Right atrium auricular region (tissue), 2 donors: Measurements from ENCODE around the gene TTC28. TPM values are rescaled to one million over a fixed set of nuclear protein-coding genes. Genes with fewer than 3 reads are reported as not detected.

Experiments
- DNase-seq: peaks from one replicate; pipeline ENCODE4 v3.0.0-alpha.2; 2019; ENCODE audit warnings: low spot score
- H3K27ac ChIP-seq, 2 donors: fragments of 200-600 bp; sonication (generic); 1 replicate in 1 of 2; 2 replicates in 1 of 2; pipeline ENCODE4 v1.5.1; 2016 to 2019
- H3K27me3 ChIP-seq, 2 donors: fragments of 200-600 bp; sonication (generic); one replicate each; pipeline versions ENCODE4 v1.5.1 to v1.6.0; 2017 to 2019
- H3K36me3 ChIP-seq: fragments of 200-600 bp; sonication (generic); one replicate; pipeline ENCODE4 v1.5.1; 2016
- H3K4me1 ChIP-seq, 2 donors: fragments of 200-600 bp; sonication (generic); one replicate each; pipeline versions ENCODE4 v1.5.1 to v1.6.0; 2017 to 2019
- H3K4me3 ChIP-seq, 2 donors: fragments of 200-600 bp; sonication (generic); 1 replicate in 1 of 2; 2 replicates in 1 of 2; pipeline ENCODE4 v1.5.1; 2017 to 2019; ENCODE audit warnings: mild to moderate bottlenecking in 1 of 2, moderate library complexity in 1 of 2
- H3K9me3 ChIP-seq, 2 donors: fragments of 200-600 bp; sonication (generic); one replicate each; pipeline ENCODE4 v1.5.1; 2019
- total RNA-seq, 2 donors: library from RNA; depleted of rRNA; stranded (reverse); fragments of >200 nt; gene quantifications; one replicate each; pipeline ENCODE4 v1.1.0, GENCODE V29; 2016
- TF ChIP-seq, protein P1 (sequence below), 2 donors: fragments of 200-600 bp; sonication (generic); IDR thresholded peaks; one replicate each; pipeline ENCODE4 v1.5.1; 2019; ENCODE audit warnings: antibody characterized with exemption in 2 of 2

TTC28 gene
- total RNA-seq, 2 donors from 2014 or later: 22.1 to 22.3 TPM

DNA sequence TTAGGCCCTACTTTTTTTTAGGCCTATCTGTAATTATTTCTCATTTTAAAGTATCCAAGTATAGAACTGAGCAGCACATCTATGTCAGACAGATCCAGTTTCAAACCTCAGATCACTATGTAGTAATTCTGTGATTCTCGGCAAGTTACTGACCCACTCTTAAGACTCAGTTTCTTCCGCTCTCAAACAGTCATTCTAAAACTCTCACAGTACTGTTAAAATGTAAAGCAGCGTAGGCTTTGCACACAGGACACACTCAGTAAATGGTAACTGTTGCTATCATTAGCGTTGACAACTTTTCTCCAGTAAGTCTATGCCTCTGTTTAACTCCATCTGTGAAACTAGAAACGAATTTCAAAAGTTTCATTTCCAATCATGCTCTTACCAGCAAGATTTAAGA, 277.1 kb downstream of the TTC28 start:
- no peak for DNase-seq
- Histone ChIP-seq H3K27ac (no peak overlapping the region), H3K27me3 (no peaks in the 10 kb centered on the region), H3K4me3 (no peak overlapping the region), H3K4me1 (no peaks in the 10 kb centered on the region), H3K9me3 (no peaks in the 10 kb centered on the region), H3K36me3 (no peaks in the 10 kb centered on the region)
- TF ChIP-seq, protein P1, sequence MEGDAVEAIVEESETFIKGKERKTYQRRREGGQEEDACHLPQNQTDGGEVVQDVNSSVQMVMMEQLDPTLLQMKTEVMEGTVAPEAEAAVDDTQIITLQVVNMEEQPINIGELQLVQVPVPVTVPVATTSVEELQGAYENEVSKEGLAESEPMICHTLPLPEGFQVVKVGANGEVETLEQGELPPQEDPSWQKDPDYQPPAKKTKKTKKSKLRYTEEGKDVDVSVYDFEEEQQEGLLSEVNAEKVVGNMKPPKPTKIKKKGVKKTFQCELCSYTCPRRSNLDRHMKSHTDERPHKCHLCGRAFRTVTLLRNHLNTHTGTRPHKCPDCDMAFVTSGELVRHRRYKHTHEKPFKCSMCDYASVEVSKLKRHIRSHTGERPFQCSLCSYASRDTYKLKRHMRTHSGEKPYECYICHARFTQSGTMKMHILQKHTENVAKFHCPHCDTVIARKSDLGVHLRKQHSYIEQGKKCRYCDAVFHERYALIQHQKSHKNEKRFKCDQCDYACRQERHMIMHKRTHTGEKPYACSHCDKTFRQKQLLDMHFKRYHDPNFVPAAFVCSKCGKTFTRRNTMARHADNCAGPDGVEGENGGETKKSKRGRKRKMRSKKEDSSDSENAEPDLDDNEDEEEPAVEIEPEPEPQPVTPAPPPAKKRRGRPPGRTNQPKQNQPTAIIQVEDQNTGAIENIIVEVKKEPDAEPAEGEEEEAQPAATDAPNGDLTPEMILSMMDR (IDR thresholded peaks at IDR 0.05): no peak

DNA sequence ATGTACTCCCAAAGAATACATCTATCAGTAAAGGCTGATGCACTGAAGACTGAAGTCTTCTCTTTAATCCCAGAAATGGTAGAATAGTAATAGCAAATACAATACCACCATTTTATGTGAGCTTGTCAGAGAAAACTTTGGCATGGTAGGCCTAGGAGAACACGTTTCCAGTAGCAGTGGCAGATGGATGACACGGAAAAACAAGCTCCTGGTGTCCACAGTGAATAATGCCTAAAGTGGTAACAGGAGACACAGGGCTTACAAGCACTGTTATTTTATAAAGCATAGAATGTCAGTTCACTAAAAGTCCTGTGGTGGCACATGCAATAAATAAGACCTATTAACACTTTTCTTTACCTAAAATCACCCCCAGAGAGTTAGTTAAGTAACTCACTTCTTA, 277.6 kb downstream of the TTC28 start:
- Histone ChIP-seq H3K9me3 (no peaks in the 10 kb centered on the region), H3K4me3 (no peak overlapping the region), H3K27ac (no peak overlapping the region), H3K27me3 (no peaks in the 10 kb centered on the region), H3K36me3 (no peaks in the 10 kb centered on the region), H3K4me1 (no peaks in the 10 kb centered on the region)
- DNase-seq: no peak
- TF ChIP-seq, protein P1 (IDR thresholded peaks at IDR 0.05): no peak

DNA sequence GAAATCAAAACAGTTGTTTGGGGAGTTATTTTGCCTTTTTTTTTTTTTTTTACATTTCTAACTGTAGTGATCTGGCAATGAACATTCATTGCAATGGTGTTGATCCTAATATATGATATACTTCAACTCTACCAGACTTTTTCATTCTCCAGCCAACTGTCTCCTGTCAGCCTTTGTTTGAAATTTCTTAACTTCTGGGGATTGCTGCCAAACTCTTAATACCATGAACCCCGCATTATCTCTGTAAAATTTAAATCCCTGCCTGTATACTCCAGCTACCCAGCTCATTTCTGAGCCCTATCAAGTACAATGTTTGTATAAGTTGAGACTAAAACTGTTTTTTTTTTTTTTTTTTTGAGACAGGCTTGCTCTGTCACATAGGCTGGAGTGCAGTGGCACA, 280.7 kb downstream of the TTC28 start:
- no peaks in the 10 kb centered on the region for H3K36me3 ChIP-seq
- no peaks in the 10 kb centered on the region for H3K9me3 ChIP-seq
- no peak overlapping the region for H3K4me3 ChIP-seq
- no peak for DNase-seq
- H3K4me1 ChIP-seq: peaks cover 0 to 11% of the 10 kb centered on the region in 2 donors
- no peak overlapping the region for H3K27ac ChIP-seq
- TF ChIP-seq, protein P1 (IDR thresholded peaks at IDR 0.05): no peak
- H3K27me3 ChIP-seq: no peaks in the 10 kb centered on the region

DNA sequence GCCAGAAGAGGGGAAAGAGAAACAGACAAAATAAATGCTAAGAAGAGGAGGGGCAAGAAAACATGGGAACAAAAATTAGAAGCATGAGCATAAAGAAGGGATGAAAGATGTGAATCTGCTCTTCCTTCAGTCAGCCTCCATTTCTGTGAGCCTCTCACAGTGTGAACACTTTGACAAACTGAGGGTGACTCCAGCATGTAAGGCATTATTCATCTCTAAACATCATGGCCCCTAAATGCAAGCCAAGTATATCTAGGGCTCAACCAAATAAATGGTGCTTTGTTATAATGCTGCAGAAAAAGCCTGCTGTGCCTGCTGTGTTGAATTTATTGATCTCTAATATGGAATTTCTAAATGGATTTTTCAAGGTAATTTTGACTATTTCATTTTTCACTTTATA, 281.3 kb downstream of the TTC28 start:
- TF ChIP-seq, protein P1 (IDR thresholded peaks at IDR 0.05): no peak
- Histone ChIP-seq H3K27ac (no peak overlapping the region), H3K9me3 (no peaks in the 10 kb centered on the region), H3K4me1 (peaks cover 0 to 11% of the 10 kb centered on the region in 2 donors), H3K27me3 (no peaks in the 10 kb centered on the region), H3K36me3 (no peaks in the 10 kb centered on the region), H3K4me3 (no peak overlapping the region)
- DNase-seq: no peak

DNA sequence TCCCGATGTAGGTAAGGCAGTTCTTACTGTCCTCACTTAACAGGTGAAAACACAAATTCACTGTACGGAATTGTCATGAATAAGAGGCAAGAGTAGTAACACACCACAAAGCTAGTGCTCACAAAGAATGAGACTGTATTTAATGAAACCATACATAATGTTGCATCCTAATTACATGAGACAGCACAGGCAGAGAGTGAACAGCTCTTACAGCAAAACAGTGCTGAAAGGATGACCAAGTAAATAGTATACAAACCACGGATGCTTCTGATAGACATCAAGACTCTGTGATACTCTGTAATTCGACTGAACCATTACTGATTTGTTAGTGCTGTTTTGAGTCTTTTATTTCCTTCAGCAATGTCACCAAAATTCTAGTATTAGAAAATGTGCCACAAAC, 282.3 kb downstream of the TTC28 start:
- Histone ChIP-seq H3K27me3 (no peaks in the 10 kb centered on the region), H3K27ac (no peak overlapping the region), H3K36me3 (no peaks in the 10 kb centered on the region), H3K9me3 (no peaks in the 10 kb centered on the region), H3K4me3 (no peak overlapping the region), H3K4me1 (peaks cover 0 to 11% of the 10 kb centered on the region in 2 donors)
- TF ChIP-seq, protein P1 (IDR thresholded peaks at IDR 0.05): no peak
- no peak for DNase-seq
